ENCODE data around the gene INKA2.

GRCh38 chr1:111733992-111734341 is 5.2 kb downstream of the INKA2 start:
- TF ChIP-seq CTCF (conservative IDR thresholded peaks at IDR 0.05 in 1 of 2, IDR thresholded peaks at IDR 0.05 in 1 of 2; ENCODE audit: low read depth in 1 of 2, low read length in 2 of 2) = no peak
- no peak for TF ChIP-seq EZH2 (IDR thresholded peaks at IDR 0.05; ENCODE audit: low read length, missing control alignments)

All from fibroblast of lung (primary cell).